Measurements from ENCODE around the gene CCT2. TPM values are rescaled to one million over a fixed set of nuclear protein-coding genes. Genes with fewer than 3 reads are reported as not detected.
A peak's percentile ranks its signal among the peaks of the same experiment; 100 is the strongest.

CCT2 gene
- total RNA-seq, 1 experiment from 2014 or later = 342 TPM

DNA sequence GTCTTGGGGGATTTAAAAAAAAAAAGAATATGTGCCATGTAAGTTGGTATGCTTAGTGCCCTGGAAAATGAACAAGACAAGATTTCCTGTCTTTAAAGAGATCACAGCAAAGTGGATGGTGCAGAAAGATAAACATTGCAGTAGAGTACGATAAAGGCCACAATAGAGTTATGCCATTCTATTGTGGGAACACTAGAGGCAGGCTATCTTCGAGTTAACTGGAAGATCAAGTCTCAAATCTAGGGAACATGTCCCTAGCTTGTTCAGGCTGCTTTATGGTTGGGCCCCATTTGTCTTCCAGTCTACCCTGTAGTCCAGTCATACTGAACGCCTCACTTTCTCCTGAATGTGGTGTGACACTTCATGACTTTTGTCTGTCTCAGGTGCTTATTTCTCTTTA lies 18.7 kb upstream of the CCT2 start:
- H3K27ac Mint-ChIP-seq = peak overlapping the region; percentile 87; the same call in 1 of the 2 replicates
- POLR2A ChIA-PET = no interaction called here
- H3K4me3 Mint-ChIP-seq = no peak overlapping the region
- no peaks in the 10 kb centered on the region for H3K27me3 Mint-ChIP-seq (ENCODE audit: low read depth)
- peaks cover 3% of the 10 kb centered on the region; the same call in 1 of the 2 replicates for H3K4me1 Mint-ChIP-seq
- no peaks in the 10 kb centered on the region for H3K9me3 Mint-ChIP-seq
- CTCF ChIA-PET = interaction anchor here (0.6 to 2.1 kb wide), 14 partner anchors 9 to 276 kb away, joined by 3 to 7 read pairs (median 4); partner anchors contain the start of gene FRS2
- DNase-seq (ENCODE audit: low spot score) (no peak), ATAC-seq (peak; percentile 83)
- TF ChIP-seq SP1 (CRISPR knock-in tag; conservative IDR thresholded peaks at IDR 0.05) (no peak), ZNF138 (CRISPR knock-in tag; conservative IDR thresholded peaks at IDR 0.05) (no peak), ESRRA (CRISPR knock-in tag; IDR thresholded peaks at IDR 0.05; ENCODE audit: borderline replicate concordance) (no peak), ZNF671 (CRISPR knock-in tag; IDR thresholded peaks at IDR 0.05) (no peak), EMX1 (CRISPR knock-in tag; IDR thresholded peaks at IDR 0.05) (no peak), SOX15 (CRISPR knock-in tag; IDR thresholded peaks at IDR 0.05) (no peak), PRRX2 (CRISPR knock-in tag; IDR thresholded peaks at IDR 0.05) (no peak), ZNF423 (CRISPR knock-in tag; IDR thresholded peaks at IDR 0.05) (no peak), SMAD3 (CRISPR knock-in tag; IDR thresholded peaks at IDR 0.05; ENCODE audit: borderline replicate concordance) (no peak)
- TF ChIP-seq, protein P1, sequence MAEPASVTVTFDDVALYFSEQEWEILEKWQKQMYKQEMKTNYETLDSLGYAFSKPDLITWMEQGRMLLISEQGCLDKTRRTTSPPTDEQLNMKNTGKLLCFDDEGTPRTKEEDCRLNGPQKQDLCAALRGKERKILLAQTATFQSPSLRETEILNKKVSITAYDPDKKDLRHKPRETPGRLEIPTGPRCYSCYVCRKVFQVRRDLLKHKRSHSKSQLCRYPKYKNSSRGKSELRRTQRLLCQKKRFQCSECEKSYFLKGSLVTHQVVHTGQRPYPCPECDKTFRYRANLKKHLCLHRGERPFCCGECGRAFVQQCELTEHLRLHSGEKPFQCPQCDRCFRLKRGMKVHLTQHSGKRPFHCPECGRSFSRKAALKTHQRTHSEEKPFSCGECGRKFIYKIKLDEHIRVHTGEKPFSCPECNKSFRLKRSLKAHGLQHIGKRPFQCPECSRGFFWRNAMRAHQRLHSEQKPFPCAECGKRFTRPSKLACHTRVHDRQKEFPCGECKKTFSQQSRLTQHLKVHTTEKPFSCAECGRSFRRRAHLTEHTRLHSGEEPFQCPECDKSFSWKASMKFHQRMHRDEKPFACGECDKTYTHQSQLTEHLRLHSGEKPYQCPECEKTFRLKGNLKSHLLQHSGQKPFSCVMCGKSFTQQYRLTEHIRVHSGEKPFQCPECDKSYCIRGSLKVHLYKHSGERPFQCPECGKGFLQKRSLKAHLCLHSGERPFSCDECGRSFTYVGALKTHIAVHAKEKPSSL (CRISPR knock-in tag; conservative IDR thresholded peaks at IDR 0.05) = no peak
- TF ChIP-seq, protein P2, sequence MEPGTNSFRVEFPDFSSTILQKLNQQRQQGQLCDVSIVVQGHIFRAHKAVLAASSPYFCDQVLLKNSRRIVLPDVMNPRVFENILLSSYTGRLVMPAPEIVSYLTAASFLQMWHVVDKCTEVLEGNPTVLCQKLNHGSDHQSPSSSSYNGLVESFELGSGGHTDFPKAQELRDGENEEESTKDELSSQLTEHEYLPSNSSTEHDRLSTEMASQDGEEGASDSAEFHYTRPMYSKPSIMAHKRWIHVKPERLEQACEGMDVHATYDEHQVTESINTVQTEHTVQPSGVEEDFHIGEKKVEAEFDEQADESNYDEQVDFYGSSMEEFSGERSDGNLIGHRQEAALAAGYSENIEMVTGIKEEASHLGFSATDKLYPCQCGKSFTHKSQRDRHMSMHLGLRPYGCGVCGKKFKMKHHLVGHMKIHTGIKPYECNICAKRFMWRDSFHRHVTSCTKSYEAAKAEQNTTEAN (CRISPR knock-in tag; IDR thresholded peaks at IDR 0.05) = no peak
- TF ChIP-seq, protein P3, sequence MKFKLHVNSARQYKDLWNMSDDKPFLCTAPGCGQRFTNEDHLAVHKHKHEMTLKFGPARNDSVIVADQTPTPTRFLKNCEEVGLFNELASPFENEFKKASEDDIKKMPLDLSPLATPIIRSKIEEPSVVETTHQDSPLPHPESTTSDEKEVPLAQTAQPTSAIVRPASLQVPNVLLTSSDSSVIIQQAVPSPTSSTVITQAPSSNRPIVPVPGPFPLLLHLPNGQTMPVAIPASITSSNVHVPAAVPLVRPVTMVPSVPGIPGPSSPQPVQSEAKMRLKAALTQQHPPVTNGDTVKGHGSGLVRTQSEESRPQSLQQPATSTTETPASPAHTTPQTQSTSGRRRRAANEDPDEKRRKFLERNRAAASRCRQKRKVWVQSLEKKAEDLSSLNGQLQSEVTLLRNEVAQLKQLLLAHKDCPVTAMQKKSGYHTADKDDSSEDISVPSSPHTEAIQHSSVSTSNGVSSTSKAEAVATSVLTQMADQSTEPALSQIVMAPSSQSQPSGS (CRISPR knock-in tag; IDR thresholded peaks at IDR 0.05; ENCODE audit: borderline replicate concordance, low read depth) = no peak
- TF ChIP-seq, protein P4, sequence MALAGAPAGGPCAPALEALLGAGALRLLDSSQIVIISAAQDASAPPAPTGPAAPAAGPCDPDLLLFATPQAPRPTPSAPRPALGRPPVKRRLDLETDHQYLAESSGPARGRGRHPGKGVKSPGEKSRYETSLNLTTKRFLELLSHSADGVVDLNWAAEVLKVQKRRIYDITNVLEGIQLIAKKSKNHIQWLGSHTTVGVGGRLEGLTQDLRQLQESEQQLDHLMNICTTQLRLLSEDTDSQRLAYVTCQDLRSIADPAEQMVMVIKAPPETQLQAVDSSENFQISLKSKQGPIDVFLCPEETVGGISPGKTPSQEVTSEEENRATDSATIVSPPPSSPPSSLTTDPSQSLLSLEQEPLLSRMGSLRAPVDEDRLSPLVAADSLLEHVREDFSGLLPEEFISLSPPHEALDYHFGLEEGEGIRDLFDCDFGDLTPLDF (CRISPR knock-in tag; IDR thresholded peaks at IDR 0.05) = no peak
- H3K36me3 Mint-ChIP-seq = peaks cover 10% of the 10 kb centered on the region

DNA sequence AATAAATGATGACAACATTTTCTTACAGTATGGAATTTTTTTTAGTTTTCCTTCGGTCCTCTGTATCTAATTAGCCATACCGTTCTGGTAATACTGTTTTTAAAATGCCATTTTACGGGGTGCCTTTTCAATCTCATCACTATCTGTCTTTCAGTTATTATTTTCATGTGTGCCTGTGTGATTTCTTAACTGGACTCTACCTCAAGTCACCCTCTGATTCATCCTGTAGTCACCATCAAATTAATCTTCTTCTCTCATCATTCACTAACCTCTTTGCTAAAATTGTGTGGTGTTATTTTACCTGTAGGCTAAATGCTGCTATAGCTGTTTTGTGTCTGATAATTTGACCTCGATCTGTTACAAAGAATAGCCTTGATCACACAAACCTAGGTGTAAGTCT lies 16.0 kb upstream of the CCT2 start:
- no peak overlapping the region for H3K4me3 Mint-ChIP-seq
- POLR2A ChIA-PET = no interaction called here
- TF ChIP-seq, protein P5, sequence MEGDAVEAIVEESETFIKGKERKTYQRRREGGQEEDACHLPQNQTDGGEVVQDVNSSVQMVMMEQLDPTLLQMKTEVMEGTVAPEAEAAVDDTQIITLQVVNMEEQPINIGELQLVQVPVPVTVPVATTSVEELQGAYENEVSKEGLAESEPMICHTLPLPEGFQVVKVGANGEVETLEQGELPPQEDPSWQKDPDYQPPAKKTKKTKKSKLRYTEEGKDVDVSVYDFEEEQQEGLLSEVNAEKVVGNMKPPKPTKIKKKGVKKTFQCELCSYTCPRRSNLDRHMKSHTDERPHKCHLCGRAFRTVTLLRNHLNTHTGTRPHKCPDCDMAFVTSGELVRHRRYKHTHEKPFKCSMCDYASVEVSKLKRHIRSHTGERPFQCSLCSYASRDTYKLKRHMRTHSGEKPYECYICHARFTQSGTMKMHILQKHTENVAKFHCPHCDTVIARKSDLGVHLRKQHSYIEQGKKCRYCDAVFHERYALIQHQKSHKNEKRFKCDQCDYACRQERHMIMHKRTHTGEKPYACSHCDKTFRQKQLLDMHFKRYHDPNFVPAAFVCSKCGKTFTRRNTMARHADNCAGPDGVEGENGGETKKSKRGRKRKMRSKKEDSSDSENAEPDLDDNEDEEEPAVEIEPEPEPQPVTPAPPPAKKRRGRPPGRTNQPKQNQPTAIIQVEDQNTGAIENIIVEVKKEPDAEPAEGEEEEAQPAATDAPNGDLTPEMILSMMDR (IDR thresholded peaks at IDR 0.05) = no peak
- TF ChIP-seq, protein P6, sequence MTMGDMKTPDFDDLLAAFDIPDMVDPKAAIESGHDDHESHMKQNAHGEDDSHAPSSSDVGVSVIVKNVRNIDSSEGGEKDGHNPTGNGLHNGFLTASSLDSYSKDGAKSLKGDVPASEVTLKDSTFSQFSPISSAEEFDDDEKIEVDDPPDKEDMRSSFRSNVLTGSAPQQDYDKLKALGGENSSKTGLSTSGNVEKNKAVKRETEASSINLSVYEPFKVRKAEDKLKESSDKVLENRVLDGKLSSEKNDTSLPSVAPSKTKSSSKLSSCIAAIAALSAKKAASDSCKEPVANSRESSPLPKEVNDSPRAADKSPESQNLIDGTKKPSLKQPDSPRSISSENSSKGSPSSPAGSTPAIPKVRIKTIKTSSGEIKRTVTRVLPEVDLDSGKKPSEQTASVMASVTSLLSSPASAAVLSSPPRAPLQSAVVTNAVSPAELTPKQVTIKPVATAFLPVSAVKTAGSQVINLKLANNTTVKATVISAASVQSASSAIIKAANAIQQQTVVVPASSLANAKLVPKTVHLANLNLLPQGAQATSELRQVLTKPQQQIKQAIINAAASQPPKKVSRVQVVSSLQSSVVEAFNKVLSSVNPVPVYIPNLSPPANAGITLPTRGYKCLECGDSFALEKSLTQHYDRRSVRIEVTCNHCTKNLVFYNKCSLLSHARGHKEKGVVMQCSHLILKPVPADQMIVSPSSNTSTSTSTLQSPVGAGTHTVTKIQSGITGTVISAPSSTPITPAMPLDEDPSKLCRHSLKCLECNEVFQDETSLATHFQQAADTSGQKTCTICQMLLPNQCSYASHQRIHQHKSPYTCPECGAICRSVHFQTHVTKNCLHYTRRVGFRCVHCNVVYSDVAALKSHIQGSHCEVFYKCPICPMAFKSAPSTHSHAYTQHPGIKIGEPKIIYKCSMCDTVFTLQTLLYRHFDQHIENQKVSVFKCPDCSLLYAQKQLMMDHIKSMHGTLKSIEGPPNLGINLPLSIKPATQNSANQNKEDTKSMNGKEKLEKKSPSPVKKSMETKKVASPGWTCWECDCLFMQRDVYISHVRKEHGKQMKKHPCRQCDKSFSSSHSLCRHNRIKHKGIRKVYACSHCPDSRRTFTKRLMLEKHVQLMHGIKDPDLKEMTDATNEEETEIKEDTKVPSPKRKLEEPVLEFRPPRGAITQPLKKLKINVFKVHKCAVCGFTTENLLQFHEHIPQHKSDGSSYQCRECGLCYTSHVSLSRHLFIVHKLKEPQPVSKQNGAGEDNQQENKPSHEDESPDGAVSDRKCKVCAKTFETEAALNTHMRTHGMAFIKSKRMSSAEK (CRISPR knock-in tag; IDR thresholded peaks at IDR 0.05; ENCODE audit: borderline replicate concordance) = no peak
- no peak for TF ChIP-seq GTF2I (CRISPR knock-in tag; conservative IDR thresholded peaks at IDR 0.05)
- TF ChIP-seq, protein P2 (CRISPR knock-in tag; IDR thresholded peaks at IDR 0.05) = no peak
- TF ChIP-seq, protein P7, sequence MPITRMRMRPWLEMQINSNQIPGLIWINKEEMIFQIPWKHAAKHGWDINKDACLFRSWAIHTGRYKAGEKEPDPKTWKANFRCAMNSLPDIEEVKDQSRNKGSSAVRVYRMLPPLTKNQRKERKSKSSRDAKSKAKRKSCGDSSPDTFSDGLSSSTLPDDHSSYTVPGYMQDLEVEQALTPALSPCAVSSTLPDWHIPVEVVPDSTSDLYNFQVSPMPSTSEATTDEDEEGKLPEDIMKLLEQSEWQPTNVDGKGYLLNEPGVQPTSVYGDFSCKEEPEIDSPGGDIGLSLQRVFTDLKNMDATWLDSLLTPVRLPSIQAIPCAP (CRISPR knock-in tag; IDR thresholded peaks at IDR 0.05) = no peak
- TF ChIP-seq GABPB1 (CRISPR knock-in tag; IDR thresholded peaks at IDR 0.05) = no peak
- no peak for TF ChIP-seq CREM (CRISPR knock-in tag; IDR thresholded peaks at IDR 0.05)
- no peaks in the 10 kb centered on the region for H3K27me3 Mint-ChIP-seq (ENCODE audit: low read depth)
- CTCF ChIA-PET = interaction anchor here (1.1 to 4.2 kb wide), 5 partner anchors 12 to 279 kb away, joined by 4 to 34 read pairs (median 8); partner anchors contain the start of gene FRS2
- ATAC-seq (no peak), DNase-seq (ENCODE audit: low spot score) (no peak)
- peaks cover 21% of the 10 kb centered on the region for H3K36me3 Mint-ChIP-seq
- H3K4me1 Mint-ChIP-seq = peaks cover 3% of the 10 kb centered on the region; the same call in 1 of the 2 replicates
- H3K9me3 Mint-ChIP-seq = no peaks in the 10 kb centered on the region
- H3K27ac Mint-ChIP-seq = no peak overlapping the region; the same call in 1 of the 2 replicates
